Measurements from ENCODE around the gene PDE8A. TPM values are rescaled to one million over a fixed set of nuclear protein-coding genes. Genes with fewer than 3 reads are reported as not detected.
A peak's percentile ranks its signal among the peaks of the same experiment; 100 is the strongest.

PDE8A gene
- total RNA-seq, 1 donor from 2014 or later, result 24.6 TPM

DNA sequence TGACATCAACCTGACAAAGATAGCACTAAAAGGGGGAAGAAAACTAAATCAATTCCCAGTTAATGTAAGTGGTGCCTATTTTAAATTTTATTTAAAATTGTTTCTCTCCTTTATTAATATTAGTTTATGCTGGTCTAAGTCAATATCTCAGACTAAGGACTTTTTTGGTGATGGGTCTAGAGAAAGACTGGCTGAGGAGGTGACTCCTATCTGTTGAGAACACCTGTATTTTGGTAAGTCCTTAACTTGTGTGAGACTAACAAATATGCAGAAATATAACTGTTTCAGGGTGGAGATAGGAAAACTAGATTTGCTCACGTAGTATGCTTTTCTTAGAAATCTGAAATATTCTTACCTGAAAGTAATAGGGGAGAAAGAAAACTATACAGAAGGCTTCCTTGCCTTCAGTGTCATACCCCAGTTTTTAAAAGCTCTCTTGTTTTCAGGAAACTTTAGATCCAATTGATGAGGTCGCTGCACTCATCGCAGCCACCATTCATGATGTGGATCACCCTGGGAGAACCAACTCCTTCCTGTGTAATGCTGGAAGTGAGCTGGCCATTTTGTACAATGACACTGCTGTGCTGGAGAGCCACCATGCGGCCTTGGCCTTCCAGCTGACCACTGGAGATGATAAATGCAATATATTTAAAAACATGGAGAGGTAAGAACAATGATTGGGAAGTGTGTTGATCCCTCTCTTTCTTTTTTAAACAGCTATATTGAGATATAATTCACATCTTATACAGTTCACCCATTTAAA is 138.9 kb downstream of the PDE8A start:
- DNase-seq (ENCODE audit: low read depth), result no peak
- TF ChIP-seq, protein P1, sequence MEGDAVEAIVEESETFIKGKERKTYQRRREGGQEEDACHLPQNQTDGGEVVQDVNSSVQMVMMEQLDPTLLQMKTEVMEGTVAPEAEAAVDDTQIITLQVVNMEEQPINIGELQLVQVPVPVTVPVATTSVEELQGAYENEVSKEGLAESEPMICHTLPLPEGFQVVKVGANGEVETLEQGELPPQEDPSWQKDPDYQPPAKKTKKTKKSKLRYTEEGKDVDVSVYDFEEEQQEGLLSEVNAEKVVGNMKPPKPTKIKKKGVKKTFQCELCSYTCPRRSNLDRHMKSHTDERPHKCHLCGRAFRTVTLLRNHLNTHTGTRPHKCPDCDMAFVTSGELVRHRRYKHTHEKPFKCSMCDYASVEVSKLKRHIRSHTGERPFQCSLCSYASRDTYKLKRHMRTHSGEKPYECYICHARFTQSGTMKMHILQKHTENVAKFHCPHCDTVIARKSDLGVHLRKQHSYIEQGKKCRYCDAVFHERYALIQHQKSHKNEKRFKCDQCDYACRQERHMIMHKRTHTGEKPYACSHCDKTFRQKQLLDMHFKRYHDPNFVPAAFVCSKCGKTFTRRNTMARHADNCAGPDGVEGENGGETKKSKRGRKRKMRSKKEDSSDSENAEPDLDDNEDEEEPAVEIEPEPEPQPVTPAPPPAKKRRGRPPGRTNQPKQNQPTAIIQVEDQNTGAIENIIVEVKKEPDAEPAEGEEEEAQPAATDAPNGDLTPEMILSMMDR (conservative IDR thresholded peaks at IDR 0.05; ENCODE audit: low read depth, low read length), result no peak
- no peak overlapping the region for H3K4me3 ChIP-seq (ENCODE audit: low read depth, low read length)

DNA sequence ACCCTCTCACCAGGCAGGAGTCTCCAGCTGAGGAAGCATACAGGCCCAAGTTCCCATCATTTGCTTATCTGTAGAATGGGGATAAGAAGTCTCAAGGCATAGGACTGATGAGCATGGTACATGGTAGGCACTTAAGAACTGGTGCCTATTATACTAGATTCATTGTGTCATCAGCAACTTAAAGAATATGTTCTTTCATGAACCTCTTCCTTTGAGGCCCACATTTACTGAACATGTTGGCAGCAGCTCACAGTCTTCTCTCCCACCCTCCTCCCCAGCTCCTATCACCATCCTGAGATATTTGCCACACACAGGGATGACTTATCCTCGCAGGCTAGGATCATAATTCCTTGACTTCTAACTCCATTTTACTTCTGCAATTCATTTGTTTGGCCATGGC is 142.5 kb downstream of the PDE8A start:
- DNase-seq (ENCODE audit: low read depth), result no peak
- TF ChIP-seq, protein P1 (conservative IDR thresholded peaks at IDR 0.05; ENCODE audit: low read depth, low read length), result no peak
- H3K4me3 ChIP-seq (ENCODE audit: low read depth, low read length), result no peak overlapping the region

DNA sequence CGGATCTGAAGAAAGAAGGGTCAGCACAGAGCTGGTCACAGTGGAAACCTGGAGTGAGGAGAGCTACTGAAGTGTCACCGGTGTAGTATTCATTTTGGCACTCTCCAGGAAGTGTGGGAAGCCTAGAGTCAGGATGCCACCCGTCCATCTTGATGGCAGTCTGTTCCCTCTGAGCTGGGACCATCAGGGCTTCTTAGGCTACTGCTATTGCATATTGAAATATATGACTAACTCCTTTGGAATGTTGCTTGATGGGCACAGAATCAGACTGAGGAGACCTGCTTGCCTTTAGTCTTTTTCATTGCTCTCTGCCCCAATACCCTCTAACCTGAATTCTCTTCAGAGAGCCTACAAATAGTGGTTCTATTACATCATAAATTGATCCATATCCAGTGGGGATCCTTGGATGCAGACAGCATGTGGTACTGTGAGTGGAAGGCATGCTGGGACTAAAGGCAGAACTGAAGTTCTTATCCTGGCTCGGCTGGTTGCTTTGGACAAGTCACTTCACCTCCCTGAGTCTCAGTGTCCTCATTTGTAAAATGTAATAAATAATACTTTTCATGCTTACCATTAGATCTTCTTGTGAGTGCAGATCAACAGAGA is 143.5 kb downstream of the PDE8A start:
- no peak overlapping the region for H3K4me3 ChIP-seq (ENCODE audit: low read depth, low read length)
- TF ChIP-seq, protein P1 (conservative IDR thresholded peaks at IDR 0.05; ENCODE audit: low read depth, low read length), result no peak
- peak; percentile 29 for DNase-seq (ENCODE audit: low read depth)

DNA sequence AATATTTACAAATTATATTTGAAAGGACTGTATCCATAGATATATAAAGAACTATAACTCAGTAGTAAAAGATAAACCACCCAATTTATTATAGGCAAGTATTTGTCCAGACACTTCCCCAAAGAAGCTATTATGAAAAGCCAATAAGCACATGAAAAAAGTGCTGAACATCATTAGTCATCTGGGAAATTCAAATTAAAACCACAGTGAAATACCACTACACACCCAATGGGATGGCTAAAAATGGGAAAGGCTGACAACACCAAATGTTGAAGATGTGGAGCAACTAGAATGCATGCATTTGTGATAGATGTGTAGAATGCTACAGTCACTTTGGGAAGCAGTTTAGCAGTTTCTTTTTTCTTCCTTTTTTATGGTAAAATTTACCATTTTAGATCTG is 147.0 kb downstream of the PDE8A start:
- no peak for DNase-seq (ENCODE audit: low read depth)
- TF ChIP-seq, protein P1 (conservative IDR thresholded peaks at IDR 0.05; ENCODE audit: low read depth, low read length), result no peak
- no peak overlapping the region for H3K4me3 ChIP-seq (ENCODE audit: low read depth, low read length)

DNA sequence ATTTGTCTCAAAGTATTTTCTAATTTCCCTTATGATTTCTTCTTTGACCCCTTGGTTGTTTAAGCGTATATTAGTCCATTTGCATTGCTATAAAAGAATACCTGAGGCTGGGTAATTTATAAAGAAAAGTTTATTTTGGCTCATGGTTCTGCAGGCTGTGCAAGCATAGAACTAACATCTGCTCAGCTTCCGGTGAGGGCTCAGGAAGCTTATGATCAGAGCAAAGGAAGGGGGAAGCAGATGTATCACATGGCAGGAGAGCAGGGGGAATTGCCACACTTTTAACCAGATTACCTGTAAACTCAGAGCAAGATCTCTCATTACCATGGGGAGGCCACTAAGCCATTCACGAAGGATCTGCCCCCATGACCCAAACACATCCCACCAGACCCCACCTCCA is 148.2 kb downstream of the PDE8A start:
- TF ChIP-seq, protein P1 (conservative IDR thresholded peaks at IDR 0.05; ENCODE audit: low read depth, low read length), result no peak
- H3K4me3 ChIP-seq (ENCODE audit: low read depth, low read length), result no peak overlapping the region
- DNase-seq (ENCODE audit: low read depth), result no peak

DNA sequence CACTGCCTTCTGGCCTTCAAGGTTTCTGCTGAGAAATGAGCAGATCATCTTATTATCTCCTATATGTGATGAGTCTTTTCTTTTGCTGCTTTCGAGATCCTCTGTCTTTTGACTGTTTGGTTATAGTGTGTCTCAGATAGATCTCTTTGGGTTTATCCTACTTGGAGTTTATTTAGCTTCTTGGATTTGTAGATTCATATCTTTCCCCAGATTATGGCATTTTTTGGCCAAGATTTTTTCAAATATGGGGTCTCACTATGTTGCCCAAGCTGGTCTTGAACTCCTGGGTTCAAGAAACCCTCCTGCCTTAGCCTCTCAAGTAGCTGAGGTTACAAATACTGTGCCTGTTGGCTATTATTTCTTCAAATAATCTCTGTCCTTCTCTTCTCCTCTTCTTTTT is 150.3 kb downstream of the PDE8A start:
- no peak for DNase-seq (ENCODE audit: low read depth)
- H3K4me3 ChIP-seq (ENCODE audit: low read depth, low read length), result no peak overlapping the region
- TF ChIP-seq, protein P1 (conservative IDR thresholded peaks at IDR 0.05; ENCODE audit: low read depth, low read length), result no peak

DNA sequence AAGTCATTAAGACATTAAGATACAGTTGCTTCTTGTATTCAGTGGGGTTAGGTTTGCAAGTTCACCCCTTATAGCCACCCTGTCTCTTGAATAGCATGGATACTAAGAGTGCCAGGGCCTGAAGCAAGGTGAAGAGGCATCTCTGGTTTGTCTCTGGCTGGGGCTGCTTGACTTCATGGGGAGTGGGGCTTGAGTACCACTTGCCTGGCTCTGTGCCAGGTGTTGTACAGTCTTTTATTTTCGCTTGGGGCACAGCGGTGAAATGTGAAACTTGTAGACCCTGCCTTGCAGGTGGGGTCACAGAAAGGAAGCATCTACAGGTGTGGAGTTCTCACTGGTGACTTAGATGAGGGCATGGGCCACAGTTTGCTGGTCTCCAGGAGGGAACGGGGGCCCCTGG is 152.1 kb downstream of the PDE8A start:
- no peak for DNase-seq (ENCODE audit: low read depth)
- TF ChIP-seq, protein P1 (conservative IDR thresholded peaks at IDR 0.05; ENCODE audit: low read depth, low read length), result no peak

More for the DNA sequence above, 152.1 kb downstream of the PDE8A start:
- no peak overlapping the region for H3K4me3 ChIP-seq (ENCODE audit: low read depth, low read length)
